Spleen (tissue), 11 donors: ENCODE measurements around the gene MED13L. TPM values are rescaled to one million over a fixed set of nuclear protein-coding genes. Genes with fewer than 3 reads are reported as not detected.

Experiments
- DNase-seq: peaks from one replicate; pipeline ENCODE4 v3.0.0-alpha.2; 2020
- H3K27ac ChIP-seq, 8 donors: fragments of 200-600 bp; sonication (generic) in 7 of 8; 1 replicate in 4 of 8; 2 replicates in 4 of 8; pipeline versions ENCODE4 v1.5.0 to v1.8.0; 2016 to 2021; ENCODE audit warnings: inconsistent platforms in 4 of 8, mild to moderate bottlenecking in 4 of 8, moderate library complexity in 1 of 8
- H3K27me3 ChIP-seq, 7 donors: fragments of 200-600 bp; sonication (generic) in 6 of 7; replicated peaks in 1 of 7; 1 replicate in 4 of 7; 2 replicates in 3 of 7; pipeline versions ENCODE4 v1.5.0 to v1.8.0; 2016 to 2021; ENCODE audit warnings: inconsistent platforms in 3 of 7, mild to moderate bottlenecking in 1 of 7
- H3K36me3 ChIP-seq, 6 donors: fragments of 200-600 bp; sonication (generic) in 5 of 6; 1 replicate in 4 of 6; 2 replicates in 2 of 6; pipeline versions ENCODE4 v1.5.0 to v1.8.0; 2016 to 2021; ENCODE audit warnings: inconsistent platforms in 2 of 6
- H3K4me1 ChIP-seq, 6 donors: fragments of 200-600 bp; sonication (generic) in 5 of 6; 1 replicate in 3 of 6; 2 replicates in 3 of 6; pipeline versions ENCODE4 v1.5.0 to v1.8.0; 2016 to 2021; ENCODE audit warnings: inconsistent platforms in 3 of 6
- H3K4me3 ChIP-seq, 8 donors: fragments of 200-600 bp; sonication (generic) in 7 of 8; 1 replicate in 4 of 8; 2 replicates in 4 of 8; pipeline versions ENCODE4 v1.5.0 to v1.8.0; 2016 to 2021; ENCODE audit warnings: inconsistent platforms in 4 of 8, mild to moderate bottlenecking in 4 of 8, moderate library complexity in 2 of 8
- H3K9me3 ChIP-seq, 8 donors: fragments of 200-600 bp; sonication (generic) in 7 of 8; 1 replicate in 4 of 8; 2 replicates in 4 of 8; pipeline versions ENCODE4 v1.5.0 to v1.8.0; 2016 to 2021; ENCODE audit warnings: inconsistent platforms in 4 of 8
- CTCF ChIP-seq, 11 experiments: fragments of 200-600 bp in 7 of 11; fragments of 450-650 bp in 4 of 11; sonication (generic) in 4 of 11; IDR thresholded peaks in 8 of 11; conservative IDR thresholded peaks in 3 of 11; 1 replicate in 7 of 11; 2 replicates in 4 of 11; pipeline versions ENCODE4 v1.4.0 to v1.8.0; 2016 to 2021; ENCODE audit warnings: antibody characterized with exemption in 11 of 11, inconsistent platforms in 4 of 11, mild to moderate bottlenecking in 1 of 11
- POLR2A ChIP-seq, 3 donors: fragments of 450-650 bp; IDR thresholded peaks; one replicate each; pipeline ENCODE4 v1.5.1; 2017; ENCODE audit warnings: antibody characterized with exemption in 3 of 3, mild to moderate bottlenecking in 1 of 3
- POLR2AphosphoS5 ChIP-seq, 3 donors: sonication (generic); formaldehyde crosslinking; IDR thresholded peaks; one replicate each; pipeline ENCODE4 v1.5.1; 2017; ENCODE audit warnings: antibody characterized with exemption in 3 of 3
- WGBS, 5 donors: extraction: QIAGEN DNeasy Blood & Tissue Kit in 3 of 5; methylation state at CpG; one replicate each; pipeline versions ENCODE4 v1.1.5 to v1.1.7; 2013 to 2018; 5-methylcytosine and 5-hydroxymethylcytosine counted together
- intact Hi-C: fragments of 100-400 bp; cut with DNase I; formaldehyde crosslinking; loops from one replicate; pipeline ENCODE4 v1.15.0; 2023; ENCODE audit warnings: low total_unique reads
- polyA plus RNA-seq, 3 donors: library from polyadenylated mRNA; stranded (reverse); fragments of 200-250 nt; gene quantifications; one replicate each; pipeline ENCODE4 v1.2.1, GENCODE V29; 2013
- total RNA-seq, 7 donors: library from RNA; depleted of rRNA in 3 of 7; stranded (reverse); fragments of >200 nt in 3 of 7; fragmentation: NEBNext Ultra II Directional in 4 of 7; extraction: Animal tissue kit (Norgen Biotek cat#: 25700) in 4 of 7; gene quantifications; one replicate each; pipeline versions ENCODE4 v1.1.0 to v1.2.1, GENCODE V29; 2016 to 2021
- donor health status: healthy with polysubstance abuse.
- donor health status: DM: no; HTN: no; CAD: no; lungs with moderate emphysema.
- donor health status: DM: no; HTN: no; CAD: no.
- donor health status: Bipolar disorder and iron deficiency.
- donor health status: healthy.
- donor health status: DM: no; HTN: no; CAD: no.
- donor health status: DM: yes; HTN: yes; CAD: no.

MED13L gene
- total and polyA plus RNA-seq, 10 donors, result 13.4 to 255 (median 185) TPM

GRCh38 chr12:116182359-116183063 lies 95.0 kb downstream of the MED13L start:
- TF ChIP-seq POLR2AphosphoS5 (IDR thresholded peaks at IDR 0.05) (no peak), POLR2A (IDR thresholded peaks at IDR 0.05) (no peak), CTCF (IDR thresholded peaks at IDR 0.05 in 8 of 11, conservative IDR thresholded peaks at IDR 0.05 in 3 of 11) (no peak)
- no peaks in the 10 kb centered on the region for H3K36me3 ChIP-seq
- no peak overlapping the region for H3K27ac ChIP-seq
- no peak overlapping the region for H3K4me3 ChIP-seq
- WGBS, 5 donors, result 88 to 95% (median 92%) methylated on average over 1 of the region's 1 CpG
- H3K4me1 ChIP-seq, result peaks cover 34 to 100% (median 71%) of the 10 kb centered on the region in 6 donors
- no peaks in the 10 kb centered on the region for H3K27me3 ChIP-seq
- no peak for DNase-seq
- intact Hi-C loops, result no loop called here
- H3K9me3 ChIP-seq, result no peaks in the 10 kb centered on the region

DNA sequence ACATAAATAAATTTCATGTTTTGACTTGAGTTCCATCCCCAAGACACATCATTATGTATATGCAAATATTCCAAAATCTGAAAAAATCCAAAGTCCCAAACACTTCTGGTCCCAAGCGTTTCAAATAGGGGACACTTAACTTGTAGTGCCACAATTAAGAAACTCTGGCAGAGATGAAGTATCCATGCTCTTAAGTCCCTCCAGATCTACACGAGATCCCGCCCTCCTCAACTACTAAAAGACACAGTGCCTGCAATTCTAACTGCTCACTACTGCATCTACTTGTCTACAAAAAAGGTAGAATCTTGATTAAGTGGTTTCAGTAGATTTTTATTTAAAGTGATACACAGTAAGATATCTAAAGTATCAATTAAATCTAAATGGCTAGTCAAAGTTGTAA lies 97.0 kb downstream of the MED13L start:
- DNase-seq, result no peak
- intact Hi-C loops, result no loop called here
- Histone ChIP-seq H3K27ac (no peak overlapping the region), H3K27me3 (no peaks in the 10 kb centered on the region), H3K36me3 (no peaks in the 10 kb centered on the region), H3K4me3 (no peak overlapping the region), H3K9me3 (no peaks in the 10 kb centered on the region), H3K4me1 (peaks cover 17 to 100% (median 54%) of the 10 kb centered on the region in 6 donors)
- 72 to 92% (median 86%) methylated on average over 3 of the region's 3 CpGs for WGBS, 5 donors
- TF ChIP-seq POLR2AphosphoS5 (IDR thresholded peaks at IDR 0.05) (no peak), POLR2A (IDR thresholded peaks at IDR 0.05) (no peak), CTCF (IDR thresholded peaks at IDR 0.05 in 8 of 11, conservative IDR thresholded peaks at IDR 0.05 in 3 of 11) (no peak)

- no peak for DNase-seq
- Histone ChIP-seq H3K9me3 (no peaks in the 10 kb centered on the region), H3K36me3 (no peaks in the 10 kb centered on the region), H3K4me3 (no peak overlapping the region), H3K27ac (no peak overlapping the region), H3K4me1 (peaks cover 12 to 100% (median 45%) of the 10 kb centered on the region in 6 donors), H3K27me3 (no peaks in the 10 kb centered on the region)
- TF ChIP-seq POLR2A (IDR thresholded peaks at IDR 0.05), result no peak
- no peak for TF ChIP-seq CTCF (IDR thresholded peaks at IDR 0.05 in 8 of 11, conservative IDR thresholded peaks at IDR 0.05 in 3 of 11)
- TF ChIP-seq POLR2AphosphoS5 (IDR thresholded peaks at IDR 0.05), result no peak
- WGBS, 5 donors, result 96 to 98% (median 98%) methylated on average over 5 of the region's 5 CpGs
- intact Hi-C loops, result no loop called here
These were observed 98.1 kb downstream of the MED13L start for GRCh38 chr12:116179384-116179783.

- H3K4me1 ChIP-seq, result peaks cover 6 to 100% (median 44%) of the 10 kb centered on the region in 6 donors
- H3K27me3 ChIP-seq, result no peaks in the 10 kb centered on the region
- TF ChIP-seq POLR2A (IDR thresholded peaks at IDR 0.05) (no peak), POLR2AphosphoS5 (IDR thresholded peaks at IDR 0.05) (no peak), CTCF (IDR thresholded peaks at IDR 0.05 in 8 of 11, conservative IDR thresholded peaks at IDR 0.05 in 3 of 11) (no peak)
- H3K36me3 ChIP-seq, result no peaks in the 10 kb centered on the region
- H3K27ac ChIP-seq, result no peak overlapping the region
- no peak for DNase-seq
- WGBS, 5 donors, result 88 to 97% (median 94%) methylated on average over 4 of the region's 4 CpGs
- H3K4me3 ChIP-seq, result no peak overlapping the region
- intact Hi-C loops, result no loop called here
- H3K9me3 ChIP-seq, result no peaks in the 10 kb centered on the region
These were observed 100.5 kb downstream of the MED13L start for GRCh38 chr12:116177017-116177416.
